ENCODE results near the gene PROSER1. TPM values are rescaled to one million over a fixed set of nuclear protein-coding genes. Genes with fewer than 3 reads are reported as not detected.
"Not testable (repeated sequence)": the region's sequence is repeated elsewhere in the genome, so short reads cannot be mapped to it uniquely, and the experiment has no call there.

PROSER1 gene
- total RNA-seq: 26.3 TPM
- polyA plus RNA-seq (ENCODE audit: insufficient read depth, low read depth, low replicate concordance): 9.0 TPM
- long read RNA-seq, donor 1, partial matches to known transcripts: 5 of 6 reads
- long read RNA-seq, donor 1, other reads (novel, unspliced or antisense): 0 of 6 reads
- long read RNA-seq, donor 2, full-length matches to known transcripts: 3 of 25 reads
- long read RNA-seq, donor 2, partial matches to known transcripts: 22 of 25 reads
- long read RNA-seq, donor 2, other reads (novel, unspliced or antisense): 0 of 25 reads
- long read RNA-seq, donor 3, partial matches to known transcripts: 8 of 9 reads
- long read RNA-seq, donor 3, other reads (novel, unspliced or antisense): 0 of 9 reads
- long read RNA-seq, donor 4, full-length matches to known transcripts: 1 of 15 reads
- long read RNA-seq, donor 4, partial matches to known transcripts: 14 of 15 reads
- long read RNA-seq, donor 4, other reads (novel, unspliced or antisense): 0 of 15 reads
- long read RNA-seq, donor 5: 0 reads
- long read RNA-seq, donor 6, partial matches to known transcripts: 0 of 1 reads
- long read RNA-seq, donor 6, other reads (novel, unspliced or antisense): 0 of 1 reads
- long read RNA-seq, donor 7, partial matches to known transcripts: 0 of 5 reads
- long read RNA-seq, donor 7, other reads (novel, unspliced or antisense): 5 of 5 reads
- long read RNA-seq, donor 8, partial matches to known transcripts: 6 of 7 reads
- long read RNA-seq, donor 8, other reads (novel, unspliced or antisense): 0 of 7 reads
- long read RNA-seq, donor 9, partial matches to known transcripts: 0 of 1 reads
- long read RNA-seq, donor 9, other reads (novel, unspliced or antisense): 0 of 1 reads
- long read RNA-seq, donor 10, partial matches to known transcripts: 34 of 37 reads
- long read RNA-seq, donor 10, other reads (novel, unspliced or antisense): 0 of 37 reads

DNA sequence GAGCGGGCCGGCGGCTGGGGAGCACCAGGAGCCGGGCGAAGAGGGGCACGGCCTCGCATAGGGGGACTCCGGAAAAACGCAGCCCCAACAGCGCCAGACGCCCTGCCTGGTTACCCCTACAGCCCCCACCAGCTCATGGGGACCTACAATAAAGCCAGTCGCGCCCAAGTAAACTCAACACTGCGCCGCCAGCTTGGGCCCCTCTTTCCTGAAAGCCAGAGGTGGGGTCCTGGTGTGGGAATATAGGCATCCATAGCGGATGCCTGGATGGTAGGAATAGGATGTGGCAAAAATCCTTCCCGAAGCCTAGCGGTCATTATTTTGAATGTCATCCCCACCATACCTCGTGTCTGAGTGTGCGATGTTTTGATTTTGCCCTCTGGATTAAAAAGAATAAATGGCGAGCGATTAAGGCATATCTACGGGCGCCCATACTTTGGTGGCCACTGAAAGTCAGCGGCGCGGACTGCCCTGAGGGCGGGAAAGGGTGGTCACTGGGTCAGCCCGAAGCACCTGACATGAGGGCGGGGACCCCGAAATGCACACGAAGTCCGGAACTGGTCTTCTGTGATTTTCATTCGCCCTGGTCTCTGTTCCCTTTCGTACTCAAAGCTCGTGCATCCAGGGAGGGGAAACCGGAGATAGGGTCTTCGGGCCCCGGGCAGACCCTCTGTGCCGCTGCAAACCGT, at the start of gene PROSER1, which contains the start of gene NHLRC3:
PROSER1 (minus strand) TSS at position 210 of the 689 bp plus-strand sequence. CDS start 847 bp downstream, outside the sequence.
NHLRC3 (plus strand) TSS at position 577 of the 689 bp plus-strand sequence. CDS start 184 bp downstream, outside the sequence.
- peak within 1 kb of the TSS; percentile 95 to 97 (median 96) for H3K4me3 ChIP-seq (ENCODE audit: low read length in 3 of 3)
- DNase-seq: peak; percentile 97 to 98 (median 98)
- peak; percentile 3 for FAIRE-seq
- intact Hi-C loops (cut with DNase I): no loop called here
- H3K9me3 ChIP-seq (ENCODE audit: control insufficient read depth in 2 of 3, insufficient read depth in 1 of 3, low read length in 3 of 3): no peaks in the 10 kb centered on the region
- peaks cover 2 to 22% (median 9%) of the 10 kb centered on the region in 3 donors for H3K4me1 ChIP-seq (ENCODE audit: control insufficient read depth in 2 of 3, insufficient read depth in 2 of 3, low read depth in 1 of 3, low read length in 3 of 3)
- H3K27me3 ChIP-seq (ENCODE audit: control insufficient read depth, insufficient read depth, low read length): no peaks in the 10 kb centered on the region
- TF ChIP-seq, protein P1, sequence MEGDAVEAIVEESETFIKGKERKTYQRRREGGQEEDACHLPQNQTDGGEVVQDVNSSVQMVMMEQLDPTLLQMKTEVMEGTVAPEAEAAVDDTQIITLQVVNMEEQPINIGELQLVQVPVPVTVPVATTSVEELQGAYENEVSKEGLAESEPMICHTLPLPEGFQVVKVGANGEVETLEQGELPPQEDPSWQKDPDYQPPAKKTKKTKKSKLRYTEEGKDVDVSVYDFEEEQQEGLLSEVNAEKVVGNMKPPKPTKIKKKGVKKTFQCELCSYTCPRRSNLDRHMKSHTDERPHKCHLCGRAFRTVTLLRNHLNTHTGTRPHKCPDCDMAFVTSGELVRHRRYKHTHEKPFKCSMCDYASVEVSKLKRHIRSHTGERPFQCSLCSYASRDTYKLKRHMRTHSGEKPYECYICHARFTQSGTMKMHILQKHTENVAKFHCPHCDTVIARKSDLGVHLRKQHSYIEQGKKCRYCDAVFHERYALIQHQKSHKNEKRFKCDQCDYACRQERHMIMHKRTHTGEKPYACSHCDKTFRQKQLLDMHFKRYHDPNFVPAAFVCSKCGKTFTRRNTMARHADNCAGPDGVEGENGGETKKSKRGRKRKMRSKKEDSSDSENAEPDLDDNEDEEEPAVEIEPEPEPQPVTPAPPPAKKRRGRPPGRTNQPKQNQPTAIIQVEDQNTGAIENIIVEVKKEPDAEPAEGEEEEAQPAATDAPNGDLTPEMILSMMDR (IDR thresholded peaks at IDR 0.05; ENCODE audit: borderline replicate concordance, extremely low read depth, insufficient read depth): no peak
- H3K36me3 ChIP-seq (ENCODE audit: control insufficient read depth in 2 of 3, insufficient read depth in 3 of 3, low read length in 3 of 3): no peaks in the 10 kb centered on the region
- H3K27ac ChIP-seq (ENCODE audit: low read depth in 2 of 2, low read length in 2 of 2): peak within 1 kb of the TSS; percentile 66 to 81
- peak within 1 kb of the TSS; percentile 74 to 95 (median 83) for H3K9ac ChIP-seq (ENCODE audit: low read length in 3 of 3)

DNA sequence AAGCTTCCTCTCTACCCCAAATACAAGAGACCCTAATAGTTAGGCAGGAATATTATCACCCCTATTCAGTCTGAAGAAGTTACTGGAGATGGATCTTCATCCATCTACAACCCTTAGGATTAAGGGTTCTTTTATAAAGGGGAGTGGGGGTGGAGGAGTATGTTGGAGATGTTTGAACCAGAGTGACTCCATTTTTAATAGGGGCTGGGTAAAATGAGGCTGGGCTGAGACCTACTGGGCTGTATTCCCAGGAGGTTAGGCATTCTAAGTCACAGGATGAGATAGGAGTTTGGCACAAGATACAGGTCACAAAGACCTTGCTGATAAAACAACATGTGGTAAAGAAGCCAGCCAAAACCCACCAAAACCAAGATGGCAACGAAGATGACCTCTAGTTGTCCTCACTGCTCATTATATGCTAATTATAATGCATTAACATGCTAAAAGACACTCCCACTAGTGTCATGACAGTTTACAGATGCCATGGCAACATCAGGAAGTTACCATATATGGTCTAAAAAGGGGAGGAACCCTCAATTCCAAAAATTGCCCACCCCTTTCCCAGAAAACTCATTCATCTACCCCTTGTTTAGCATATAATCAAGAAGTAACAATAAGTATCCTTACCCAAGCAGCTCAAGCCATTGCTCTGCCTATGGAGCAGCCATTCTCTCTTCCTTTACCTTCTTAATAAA, 48.5 kb upstream of the PROSER1 start:
- H3K36me3 ChIP-seq (ENCODE audit: control insufficient read depth in 2 of 3, insufficient read depth in 3 of 3, low read length in 3 of 3); H3K9ac ChIP-seq (ENCODE audit: low read length in 3 of 3); H3K9me3 ChIP-seq (ENCODE audit: control insufficient read depth in 2 of 3, insufficient read depth in 1 of 3, low read length in 3 of 3); FAIRE-seq; H3K27ac ChIP-seq (ENCODE audit: low read depth in 2 of 2, low read length in 2 of 2); H3K27me3 ChIP-seq (ENCODE audit: control insufficient read depth, insufficient read depth, low read length); H3K4me3 ChIP-seq (ENCODE audit: low read length in 3 of 3); H3K4me1 ChIP-seq (ENCODE audit: control insufficient read depth in 2 of 3, insufficient read depth in 2 of 3, low read depth in 1 of 3, low read length in 3 of 3); DNase-seq; intact Hi-C loops (cut with DNase I): not testable (repeated sequence)

DNA sequence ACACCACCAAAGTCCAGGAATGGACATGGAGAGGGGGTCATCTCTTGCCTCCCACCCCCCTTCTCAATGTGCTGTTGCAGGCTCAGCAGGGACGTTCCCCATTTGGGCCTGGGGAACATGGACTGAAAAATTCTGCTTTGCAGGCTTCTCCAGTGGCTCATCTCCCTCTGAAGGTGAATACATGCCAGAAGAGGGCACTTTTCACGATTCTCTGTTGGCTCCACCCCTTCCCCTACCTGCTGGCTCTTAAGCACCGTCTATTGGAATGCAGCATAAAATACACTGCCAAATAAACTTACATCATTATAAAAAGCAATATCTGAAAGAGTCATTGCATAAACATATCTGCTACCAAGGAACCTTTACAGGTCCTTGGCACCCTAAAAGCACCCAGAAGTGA, 36.1 kb upstream of the PROSER1 start:
- TF ChIP-seq, protein P1 (IDR thresholded peaks at IDR 0.05; ENCODE audit: borderline replicate concordance, extremely low read depth, insufficient read depth): no peak
- no peak for DNase-seq
- Histone ChIP-seq H3K9ac (ENCODE audit: low read length in 3 of 3) (no peak overlapping the region), H3K27me3 (ENCODE audit: control insufficient read depth, insufficient read depth, low read length) (no peaks in the 10 kb centered on the region), H3K9me3 (ENCODE audit: control insufficient read depth in 2 of 3, insufficient read depth in 1 of 3, low read length in 3 of 3) (no peaks in the 10 kb centered on the region), H3K4me3 (ENCODE audit: low read length in 3 of 3) (no peak overlapping the region), H3K4me1 (ENCODE audit: control insufficient read depth in 2 of 3, insufficient read depth in 2 of 3, low read depth in 1 of 3, low read length in 3 of 3) (no peaks in the 10 kb centered on the region), H3K36me3 (ENCODE audit: control insufficient read depth in 2 of 3, insufficient read depth in 3 of 3, low read length in 3 of 3) (no peaks in the 10 kb centered on the region), H3K27ac (ENCODE audit: low read depth in 2 of 2, low read length in 2 of 2) (no peak overlapping the region)
- intact Hi-C loops (cut with DNase I): no loop called here
- no peak for FAIRE-seq

All from kidney (tissue), 22 donors.